HepG2 (cell line): ENCODE results near the gene B3GNT9. TPM values are rescaled to one million over a fixed set of nuclear protein-coding genes. Genes with fewer than 3 reads are reported as not detected.

Experiments used
- GTF3A ChIP-seq: sonication (generic); formaldehyde crosslinking; conservative IDR thresholded peaks from 2 replicates; pipeline ENCODE4 v1.4.0; 2020; ENCODE audit warnings: mild to moderate bottlenecking, missing genetic modification reagents
- HOXA3 ChIP-seq: sonication (generic); formaldehyde crosslinking; IDR thresholded peaks from 2 replicates; pipeline ENCODE4 v1.5.0; 2020; ENCODE audit warnings: missing genetic modification reagents
- MED13 ChIP-seq: sonication (generic); formaldehyde crosslinking; IDR thresholded peaks from 2 replicates; pipeline ENCODE4 v1.5.0; 2020; ENCODE audit warnings: missing genetic modification reagents
- NR2F1 ChIP-seq, 2 experiments: fragments of 450-650 bp in 1 of 2; formaldehyde crosslinking in 1 of 2; IDR thresholded peaks; 2 replicates each; pipeline versions ENCODE4 v1.5.0 to v1.6.1; 2016 to 2020; ENCODE audit warnings: mild to moderate bottlenecking in 1 of 2, missing compliant biosample characterization in 1 of 2, missing genetic modification reagents in 1 of 2, moderate library complexity in 1 of 2
- POLR2AphosphoS5 ChIP-seq: IDR thresholded peaks from 2 replicates; pipeline ENCODE4 v1.6.1; 2012; ENCODE audit warnings: low read depth, low read length
- RBFOX2 ChIP-seq: fragments of 200-400 bp; formaldehyde crosslinking; IDR thresholded peaks from 2 replicates; pipeline ENCODE4 v1.6.1; 2017; ENCODE audit warnings: low read depth, mild to moderate bottlenecking, low read length
- ZNF333 ChIP-seq: sonication (generic); formaldehyde crosslinking; IDR thresholded peaks from 2 replicates; pipeline ENCODE4 v1.4.0; 2020; ENCODE audit warnings: mild to moderate bottlenecking, missing genetic modification reagents, borderline replicate concordance
- ZNF572 ChIP-seq: sonication (generic); formaldehyde crosslinking; IDR thresholded peaks from 2 replicates; pipeline ENCODE4 v1.5.1; 2020; ENCODE audit warnings: mild to moderate bottlenecking, missing genetic modification reagents
- ZNF75D ChIP-seq: sonication (generic); formaldehyde crosslinking; IDR thresholded peaks from 2 replicates; pipeline ENCODE4 v1.8.1; 2023; ENCODE audit warnings: missing genetic modification reagents, mild to moderate bottlenecking, borderline replicate concordance
- ZNF773 ChIP-seq: sonication (generic); formaldehyde crosslinking; IDR thresholded peaks from 2 replicates; pipeline ENCODE4 v1.4.0; 2020; ENCODE audit warnings: missing genetic modification reagents, borderline replicate concordance
- ZZZ3 ChIP-seq: sonication (generic); formaldehyde crosslinking; IDR thresholded peaks from 2 replicates; pipeline ENCODE4 v1.4.0; 2020; ENCODE audit warnings: missing genetic modification reagents, mild to moderate bottlenecking, borderline replicate concordance
- polyA plus RNA-seq, 8 experiments: library from polyadenylated mRNA; depleted of rRNA in 3 of 8; stranded (reverse) in 7 of 8; unstranded in 1 of 8; fragments of >200 nt; fragmentation: Illumina TruSeq in 4 of 8; extraction: Trizol in 4 of 8; gene quantifications; 2 replicates each; pipeline versions ENCODE4 v1.2.1 to v1.2.3, GENCODE V29; 2011 to 2016; ENCODE audit warnings: low read depth in 4 of 8, missing spikeins in 1 of 8, mixed read lengths in 1 of 8; ENCODE audit not compliant: insufficient read depth in 1 of 8
- total RNA-seq, 5 experiments: library from RNA; depleted of rRNA; stranded (reverse); fragments of >200 nt; fragmentation: Illumina TruSeq; extraction: Trizol; gene quantifications; 2 replicates each; pipeline ENCODE4 v1.2.3, GENCODE V29; 2016; ENCODE audit warnings: low read depth in 1 of 5
- TF ChIP-seq, protein P1 (sequence below): sonication (generic); formaldehyde crosslinking; IDR thresholded peaks from 2 replicates; pipeline ENCODE4 v1.5.1; 2020; ENCODE audit warnings: missing genetic modification reagents, mild to moderate bottlenecking, borderline replicate concordance
- TF ChIP-seq, protein P2 (sequence below): sonication (generic); formaldehyde crosslinking; IDR thresholded peaks from 2 replicates; pipeline ENCODE4 v1.5.1; 2020; ENCODE audit warnings: missing genetic modification reagents, mild to moderate bottlenecking, borderline replicate concordance
- TF ChIP-seq, protein P3 (sequence below): sonication (generic); formaldehyde crosslinking; IDR thresholded peaks from 2 replicates; pipeline ENCODE4 v1.5.0; 2020; ENCODE audit warnings: missing genetic modification reagents
- TF ChIP-seq, protein P4 (sequence below): sonication (generic); formaldehyde crosslinking; IDR thresholded peaks from 2 replicates; pipeline ENCODE4 v1.8.1; 2023; ENCODE audit warnings: mild to moderate bottlenecking, missing genetic modification reagents
- TF ChIP-seq, protein P5 (sequence below): sonication (generic); formaldehyde crosslinking; IDR thresholded peaks from 2 replicates; pipeline ENCODE4 v1.9.0; 2021; ENCODE audit warnings: mild to moderate bottlenecking, missing genetic modification reagents

B3GNT9 gene
- total and polyA plus RNA-seq, 2 of the 13 experiments (the other 11 are each of a cell fraction or from before 2014, with no cell fraction given): 1.5 to 3.1 TPM

DNA sequence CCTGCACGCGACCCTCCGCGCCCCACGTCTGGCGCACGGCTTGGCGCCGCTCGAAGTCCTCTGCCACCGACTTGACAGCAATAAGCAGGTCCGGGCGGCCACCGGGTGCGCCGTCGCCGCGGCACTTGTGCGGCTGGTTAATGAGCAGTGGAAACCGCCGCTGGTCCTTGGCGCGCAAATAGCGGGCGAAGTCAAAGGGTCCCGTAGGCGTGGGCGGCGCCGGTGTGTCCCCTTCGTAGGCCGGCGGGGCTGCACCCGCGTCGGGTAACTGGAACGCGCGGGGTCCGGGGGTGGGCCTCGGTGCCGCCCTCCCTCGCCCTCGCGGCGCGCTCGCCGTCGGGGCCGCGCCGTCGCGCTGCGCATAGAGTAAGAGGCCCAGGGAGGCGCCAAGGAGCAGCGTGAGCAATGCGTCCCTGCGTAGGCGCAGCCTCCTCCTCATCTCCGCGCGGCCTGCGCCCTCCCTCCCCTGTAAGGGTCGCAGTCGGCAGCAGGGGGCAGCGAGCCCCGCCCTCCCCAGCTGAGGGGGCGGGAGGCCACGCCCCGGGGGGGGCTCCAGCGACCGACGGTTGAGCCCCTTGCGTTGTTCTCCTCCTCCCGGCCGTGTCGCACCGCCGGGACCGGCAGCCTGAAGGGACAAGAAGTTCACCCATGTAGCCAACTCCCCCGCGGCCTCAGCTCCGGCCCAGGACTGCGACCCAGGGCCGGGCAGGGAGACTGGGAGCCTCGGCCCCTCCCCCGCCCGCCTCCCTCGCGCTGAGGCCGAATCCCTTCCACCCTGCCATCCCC, 558 bp downstream of the B3GNT9 start (continued):
- TF ChIP-seq ZZZ3 (CRISPR knock-in tag): no peak
- 0 out of 2 replicates have a peak, but pooled peaks have one; percentile 4 for TF ChIP-seq ZNF773 (CRISPR knock-in tag)
- TF ChIP-seq ZNF333 (CRISPR knock-in tag): no peak
- TF ChIP-seq, protein P1, sequence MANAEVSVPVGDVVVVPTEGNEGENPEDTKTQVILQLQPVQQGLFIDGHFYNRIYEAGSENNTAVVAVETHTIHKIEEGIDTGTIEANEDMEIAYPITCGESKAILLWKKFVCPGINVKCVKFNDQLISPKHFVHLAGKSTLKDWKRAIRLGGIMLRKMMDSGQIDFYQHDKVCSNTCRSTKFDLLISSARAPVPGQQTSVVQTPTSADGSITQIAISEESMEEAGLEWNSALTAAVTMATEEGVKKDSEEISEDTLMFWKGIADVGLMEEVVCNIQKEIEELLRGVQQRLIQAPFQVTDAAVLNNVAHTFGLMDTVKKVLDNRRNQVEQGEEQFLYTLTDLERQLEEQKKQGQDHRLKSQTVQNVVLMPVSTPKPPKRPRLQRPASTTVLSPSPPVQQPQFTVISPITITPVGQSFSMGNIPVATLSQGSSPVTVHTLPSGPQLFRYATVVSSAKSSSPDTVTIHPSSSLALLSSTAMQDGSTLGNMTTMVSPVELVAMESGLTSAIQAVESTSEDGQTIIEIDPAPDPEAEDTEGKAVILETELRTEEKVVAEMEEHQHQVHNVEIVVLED (CRISPR knock-in tag): no peak
- peak; percentile 23; the same call in 1 of the 2 replicates for TF ChIP-seq POLR2AphosphoS5
- TF ChIP-seq, protein P2, sequence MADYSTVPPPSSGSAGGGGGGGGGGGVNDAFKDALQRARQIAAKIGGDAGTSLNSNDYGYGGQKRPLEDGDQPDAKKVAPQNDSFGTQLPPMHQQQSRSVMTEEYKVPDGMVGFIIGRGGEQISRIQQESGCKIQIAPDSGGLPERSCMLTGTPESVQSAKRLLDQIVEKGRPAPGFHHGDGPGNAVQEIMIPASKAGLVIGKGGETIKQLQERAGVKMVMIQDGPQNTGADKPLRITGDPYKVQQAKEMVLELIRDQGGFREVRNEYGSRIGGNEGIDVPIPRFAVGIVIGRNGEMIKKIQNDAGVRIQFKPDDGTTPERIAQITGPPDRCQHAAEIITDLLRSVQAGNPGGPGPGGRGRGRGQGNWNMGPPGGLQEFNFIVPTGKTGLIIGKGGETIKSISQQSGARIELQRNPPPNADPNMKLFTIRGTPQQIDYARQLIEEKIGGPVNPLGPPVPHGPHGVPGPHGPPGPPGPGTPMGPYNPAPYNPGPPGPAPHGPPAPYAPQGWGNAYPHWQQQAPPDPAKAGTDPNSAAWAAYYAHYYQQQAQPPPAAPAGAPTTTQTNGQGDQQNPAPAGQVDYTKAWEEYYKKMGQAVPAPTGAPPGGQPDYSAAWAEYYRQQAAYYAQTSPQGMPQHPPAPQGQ (CRISPR knock-in tag): no peak
- TF ChIP-seq, protein P3, sequence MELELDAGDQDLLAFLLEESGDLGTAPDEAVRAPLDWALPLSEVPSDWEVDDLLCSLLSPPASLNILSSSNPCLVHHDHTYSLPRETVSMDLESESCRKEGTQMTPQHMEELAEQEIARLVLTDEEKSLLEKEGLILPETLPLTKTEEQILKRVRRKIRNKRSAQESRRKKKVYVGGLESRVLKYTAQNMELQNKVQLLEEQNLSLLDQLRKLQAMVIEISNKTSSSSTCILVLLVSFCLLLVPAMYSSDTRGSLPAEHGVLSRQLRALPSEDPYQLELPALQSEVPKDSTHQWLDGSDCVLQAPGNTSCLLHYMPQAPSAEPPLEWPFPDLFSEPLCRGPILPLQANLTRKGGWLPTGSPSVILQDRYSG (CRISPR knock-in tag): no peak
- no peak for TF ChIP-seq MED13 (CRISPR knock-in tag)
- TF ChIP-seq NR2F1 (CRISPR knock-in tag; IDR thresholded peaks at IDR 0.05): no peak
- TF ChIP-seq HOXA3: 0 out of 2 replicates have a peak, but pooled peaks have one; percentile 38
- TF ChIP-seq, protein P4, sequence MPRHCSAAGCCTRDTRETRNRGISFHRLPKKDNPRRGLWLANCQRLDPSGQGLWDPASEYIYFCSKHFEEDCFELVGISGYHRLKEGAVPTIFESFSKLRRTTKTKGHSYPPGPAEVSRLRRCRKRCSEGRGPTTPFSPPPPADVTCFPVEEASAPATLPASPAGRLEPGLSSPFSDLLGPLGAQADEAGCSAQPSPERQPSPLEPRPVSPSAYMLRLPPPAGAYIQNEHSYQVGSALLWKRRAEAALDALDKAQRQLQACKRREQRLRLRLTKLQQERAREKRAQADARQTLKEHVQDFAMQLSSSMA (CRISPR knock-in tag): no peak
- TF ChIP-seq, protein P5, sequence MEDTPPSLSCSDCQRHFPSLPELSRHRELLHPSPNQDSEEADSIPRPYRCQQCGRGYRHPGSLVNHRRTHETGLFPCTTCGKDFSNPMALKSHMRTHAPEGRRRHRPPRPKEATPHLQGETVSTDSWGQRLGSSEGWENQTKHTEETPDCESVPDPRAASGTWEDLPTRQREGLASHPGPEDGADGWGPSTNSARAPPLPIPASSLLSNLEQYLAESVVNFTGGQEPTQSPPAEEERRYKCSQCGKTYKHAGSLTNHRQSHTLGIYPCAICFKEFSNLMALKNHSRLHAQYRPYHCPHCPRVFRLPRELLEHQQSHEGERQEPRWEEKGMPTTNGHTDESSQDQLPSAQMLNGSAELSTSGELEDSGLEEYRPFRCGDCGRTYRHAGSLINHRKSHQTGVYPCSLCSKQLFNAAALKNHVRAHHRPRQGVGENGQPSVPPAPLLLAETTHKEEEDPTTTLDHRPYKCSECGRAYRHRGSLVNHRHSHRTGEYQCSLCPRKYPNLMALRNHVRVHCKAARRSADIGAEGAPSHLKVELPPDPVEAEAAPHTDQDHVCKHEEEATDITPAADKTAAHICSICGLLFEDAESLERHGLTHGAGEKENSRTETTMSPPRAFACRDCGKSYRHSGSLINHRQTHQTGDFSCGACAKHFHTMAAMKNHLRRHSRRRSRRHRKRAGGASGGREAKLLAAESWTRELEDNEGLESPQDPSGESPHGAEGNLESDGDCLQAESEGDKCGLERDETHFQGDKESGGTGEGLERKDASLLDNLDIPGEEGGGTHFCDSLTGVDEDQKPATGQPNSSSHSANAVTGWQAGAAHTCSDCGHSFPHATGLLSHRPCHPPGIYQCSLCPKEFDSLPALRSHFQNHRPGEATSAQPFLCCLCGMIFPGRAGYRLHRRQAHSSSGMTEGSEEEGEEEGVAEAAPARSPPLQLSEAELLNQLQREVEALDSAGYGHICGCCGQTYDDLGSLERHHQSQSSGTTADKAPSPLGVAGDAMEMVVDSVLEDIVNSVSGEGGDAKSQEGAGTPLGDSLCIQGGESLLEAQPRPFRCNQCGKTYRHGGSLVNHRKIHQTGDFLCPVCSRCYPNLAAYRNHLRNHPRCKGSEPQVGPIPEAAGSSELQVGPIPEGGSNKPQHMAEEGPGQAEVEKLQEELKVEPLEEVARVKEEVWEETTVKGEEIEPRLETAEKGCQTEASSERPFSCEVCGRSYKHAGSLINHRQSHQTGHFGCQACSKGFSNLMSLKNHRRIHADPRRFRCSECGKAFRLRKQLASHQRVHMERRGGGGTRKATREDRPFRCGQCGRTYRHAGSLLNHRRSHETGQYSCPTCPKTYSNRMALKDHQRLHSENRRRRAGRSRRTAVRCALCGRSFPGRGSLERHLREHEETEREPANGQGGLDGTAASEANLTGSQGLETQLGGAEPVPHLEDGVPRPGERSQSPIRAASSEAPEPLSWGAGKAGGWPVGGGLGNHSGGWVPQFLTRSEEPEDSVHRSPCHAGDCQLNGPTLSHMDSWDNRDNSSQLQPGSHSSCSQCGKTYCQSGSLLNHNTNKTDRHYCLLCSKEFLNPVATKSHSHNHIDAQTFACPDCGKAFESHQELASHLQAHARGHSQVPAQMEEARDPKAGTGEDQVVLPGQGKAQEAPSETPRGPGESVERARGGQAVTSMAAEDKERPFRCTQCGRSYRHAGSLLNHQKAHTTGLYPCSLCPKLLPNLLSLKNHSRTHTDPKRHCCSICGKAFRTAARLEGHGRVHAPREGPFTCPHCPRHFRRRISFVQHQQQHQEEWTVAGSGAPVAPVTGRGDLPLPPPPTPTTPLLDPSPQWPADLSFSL (CRISPR knock-in tag): no peak
- TF ChIP-seq ZNF75D (CRISPR knock-in tag): no peak
- peak; percentile 59 for TF ChIP-seq RBFOX2
- TF ChIP-seq GTF3A (CRISPR knock-in tag): no peak
- no peak for TF ChIP-seq ZNF572 (CRISPR knock-in tag)
